Omental fat pad (tissue), 4 donors: Measurements from ENCODE around the gene NT5DC1. TPM values are rescaled to one million over a fixed set of nuclear protein-coding genes. Genes with fewer than 3 reads are reported as not detected.

Source experiments
- ATAC-seq: fragments of 150-250 bp; one replicate; pipeline ENCODE4 v1.9.1; 2016; ENCODE audit warnings: mild to moderate bottlenecking, moderate library complexity; ENCODE audit not compliant: low FRiP score
- DNase-seq: peaks from one replicate; pipeline ENCODE4 v3.0.0-alpha.2; 2019; ENCODE audit warnings: low spot score
- CTCF ChIP-seq, 3 donors: fragments of 450-650 bp; IDR thresholded peaks; one replicate each; pipeline ENCODE4 v1.5.1; 2016 to 2017; ENCODE audit warnings: antibody characterized with exemption in 3 of 3, mild to moderate bottlenecking in 3 of 3, moderate library complexity in 2 of 3
- total RNA-seq, 4 donors: library from RNA; depleted of rRNA; stranded (reverse); fragments of >200 nt; gene quantifications; one replicate each; pipeline ENCODE4 v1.1.0, GENCODE V29; 2016

Gene NT5DC1
- total RNA-seq, 4 donors from 2014 or later, result 6.1 to 8.7 (median 8.2) TPM

- ATAC-seq, result no peak
- DNase-seq, result no peak
- TF ChIP-seq CTCF (IDR thresholded peaks at IDR 0.05), result no peak
Measured at GRCh38 chr6:116115781-116116180, 15.1 kb downstream of the NT5DC1 start.

GRCh38 chr6:116118608-116119007 is 18.0 kb downstream of the NT5DC1 start:
- DNase-seq (no peak), ATAC-seq (no peak)
- TF ChIP-seq CTCF (IDR thresholded peaks at IDR 0.05), result no peak

GRCh38 chr6:116120430-116120829 is 19.8 kb downstream of the NT5DC1 start:
- no peak for TF ChIP-seq CTCF (IDR thresholded peaks at IDR 0.05)
- ATAC-seq, result no peak
- DNase-seq, result no peak

GRCh38 chr6:116126032-116126431 is 25.4 kb downstream of the NT5DC1 start, which contains the start of gene COL10A1:
Gene COL10A1 (minus strand): TSS chr6:116126132. CDS start chr6:116125492, 640 bp downstream.
- ATAC-seq (no peak), DNase-seq (no peak)
- no peak for TF ChIP-seq CTCF (IDR thresholded peaks at IDR 0.05)

- no peak for TF ChIP-seq CTCF (IDR thresholded peaks at IDR 0.05)
- DNase-seq, result no peak
- ATAC-seq, result no peak
Measured at GRCh38 chr6:116127771-116128493, 27.3 kb downstream of the NT5DC1 start.

GRCh38 chr6:116133453-116133852 is 32.8 kb downstream of the NT5DC1 start:
- no peak for TF ChIP-seq CTCF (IDR thresholded peaks at IDR 0.05)
- ATAC-seq, result no peak

GRCh38 chr6:116136373-116136772 is 35.7 kb downstream of the NT5DC1 start:
- TF ChIP-seq CTCF (IDR thresholded peaks at IDR 0.05), result no peak
- no peak for DNase-seq
- ATAC-seq, result no peak

More at GRCh38 chr6:116133453-116133852, 32.8 kb downstream of the NT5DC1 start:
- no peak for DNase-seq
